Fibroblast of peridontal ligament (primary cell): Measurements from ENCODE around the gene TAF11.
"Not testable (repeated sequence)": the region's sequence is repeated elsewhere in the genome, so short reads cannot be mapped to it uniquely, and the experiment has no call there.

Source experiments
- DNase-seq: peaks from one replicate; pipeline ENCODE4 v3.0.0-alpha.2; 2010; ENCODE audit errors: extremely low read depth

TAF11 gene

DNA sequence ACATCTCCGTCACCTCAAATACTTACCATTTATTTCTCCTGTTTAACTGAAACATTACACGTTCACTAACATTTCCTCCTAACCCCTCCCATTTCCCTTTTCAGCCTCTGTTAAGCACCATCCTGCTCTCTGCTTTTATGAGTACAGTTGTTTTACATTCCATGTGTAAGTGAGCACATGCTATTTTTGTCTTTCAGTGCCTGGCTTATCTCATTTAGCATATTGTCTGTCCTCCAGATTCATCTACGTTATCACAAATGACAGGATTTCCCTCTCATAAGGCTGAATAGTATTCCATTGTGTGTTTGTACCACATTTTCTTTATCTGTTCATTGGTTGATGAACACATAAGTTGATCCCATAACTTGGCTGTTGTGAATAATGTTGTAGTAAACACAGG is 22.7 kb downstream of the TAF11 start:
- no peak for DNase-seq

DNA sequence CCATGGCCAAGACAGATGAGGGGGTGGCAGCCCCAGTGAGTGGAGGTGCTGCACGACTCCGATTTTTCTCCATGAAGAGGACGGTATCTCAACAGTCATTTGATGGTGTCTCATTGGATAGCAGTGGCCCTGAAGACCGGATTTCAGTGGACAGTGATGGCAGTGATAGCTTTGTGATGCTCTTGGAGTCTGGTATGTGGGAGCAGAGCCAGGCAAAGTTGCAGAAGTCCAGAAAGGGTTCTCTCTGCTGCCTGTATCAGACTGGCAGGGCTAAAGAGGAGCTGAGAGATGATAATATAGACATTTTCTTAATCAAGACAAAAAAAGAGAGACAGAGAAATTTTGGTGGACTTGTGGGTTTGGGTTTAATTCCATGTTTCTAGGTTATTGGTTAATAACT is 23.8 kb downstream of the TAF11 start:
- DNase-seq = no peak

DNA sequence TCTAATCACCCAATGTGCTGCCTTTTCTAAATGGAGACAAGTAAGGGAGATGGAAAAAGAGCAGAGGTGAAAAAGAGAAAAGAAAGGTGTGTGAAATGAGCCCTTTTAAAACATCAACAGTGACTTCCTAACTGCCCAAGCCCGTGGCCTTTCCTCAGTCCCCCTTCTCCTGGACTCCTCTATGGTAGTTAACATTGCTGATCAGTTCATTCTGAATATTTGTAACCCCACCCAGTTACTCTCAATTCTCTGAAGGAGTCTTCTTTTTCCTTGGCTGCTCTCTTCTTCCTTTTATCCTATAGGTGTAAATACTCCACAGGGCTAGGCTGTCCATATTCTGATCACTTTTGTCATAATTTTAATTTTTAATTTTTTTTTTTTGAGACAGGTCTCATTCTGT is 27.1 kb downstream of the TAF11 start:
- no peak for DNase-seq

DNA sequence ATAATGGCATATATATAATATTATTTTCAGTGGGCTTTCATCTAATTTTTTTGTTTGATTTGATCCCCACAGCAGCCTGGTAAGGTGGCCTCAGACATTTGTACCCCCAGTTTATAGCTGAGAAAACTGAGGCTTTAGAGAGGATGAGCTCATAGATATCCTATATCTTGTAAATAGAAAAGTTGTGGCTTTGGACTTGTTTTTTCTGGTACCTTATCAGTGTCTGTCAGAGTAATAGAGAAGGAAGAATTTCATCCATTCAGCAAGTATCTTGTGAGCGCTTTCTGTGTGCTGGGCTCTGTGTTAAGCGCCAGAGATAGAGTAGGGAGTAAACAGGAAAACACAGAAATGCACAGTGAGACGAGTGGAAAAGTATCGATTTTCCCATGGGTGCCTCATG is 27.9 kb downstream of the TAF11 start:
- no peak for DNase-seq

DNA sequence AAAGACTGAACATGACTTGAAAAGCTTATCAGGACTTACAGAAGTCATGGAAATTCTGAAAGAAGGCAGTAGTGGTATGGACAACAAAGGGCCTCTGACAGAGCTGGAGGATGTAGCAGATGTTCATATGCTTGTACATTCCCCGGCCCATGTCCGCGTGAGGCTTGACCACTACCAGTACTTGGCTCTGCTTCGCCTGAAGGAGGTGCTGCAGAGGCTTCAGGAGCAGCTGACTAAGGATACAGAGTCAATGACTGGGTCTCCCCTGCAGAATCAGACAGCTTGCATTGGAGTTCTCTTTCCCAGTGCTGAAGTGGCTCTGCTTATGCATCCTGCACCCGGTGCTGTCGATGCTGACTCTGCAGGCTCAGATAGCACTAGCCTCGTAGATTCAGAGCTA is 29.2 kb downstream of the TAF11 start:
- DNase-seq = no peak

DNA sequence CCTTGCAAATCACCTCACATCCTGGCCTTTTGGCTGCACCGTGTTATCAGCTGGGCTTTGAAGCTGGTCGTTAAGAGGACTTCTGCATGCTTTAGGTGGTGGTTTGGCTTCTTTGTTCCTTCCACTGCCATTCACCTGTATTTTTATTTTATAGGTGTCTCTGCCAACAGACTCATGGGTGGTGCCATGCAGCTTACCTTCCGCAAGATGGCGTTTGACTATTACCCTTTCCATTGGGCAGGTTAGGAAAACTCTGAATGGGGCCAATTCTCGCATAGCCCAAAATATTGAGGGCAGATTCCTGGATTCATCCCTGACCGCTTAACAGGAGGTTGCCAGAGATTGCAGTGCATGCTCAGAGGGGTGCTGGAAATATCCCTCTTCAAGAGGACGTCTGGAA is 32.4 kb downstream of the TAF11 start:
- DNase-seq = no peak

DNA sequence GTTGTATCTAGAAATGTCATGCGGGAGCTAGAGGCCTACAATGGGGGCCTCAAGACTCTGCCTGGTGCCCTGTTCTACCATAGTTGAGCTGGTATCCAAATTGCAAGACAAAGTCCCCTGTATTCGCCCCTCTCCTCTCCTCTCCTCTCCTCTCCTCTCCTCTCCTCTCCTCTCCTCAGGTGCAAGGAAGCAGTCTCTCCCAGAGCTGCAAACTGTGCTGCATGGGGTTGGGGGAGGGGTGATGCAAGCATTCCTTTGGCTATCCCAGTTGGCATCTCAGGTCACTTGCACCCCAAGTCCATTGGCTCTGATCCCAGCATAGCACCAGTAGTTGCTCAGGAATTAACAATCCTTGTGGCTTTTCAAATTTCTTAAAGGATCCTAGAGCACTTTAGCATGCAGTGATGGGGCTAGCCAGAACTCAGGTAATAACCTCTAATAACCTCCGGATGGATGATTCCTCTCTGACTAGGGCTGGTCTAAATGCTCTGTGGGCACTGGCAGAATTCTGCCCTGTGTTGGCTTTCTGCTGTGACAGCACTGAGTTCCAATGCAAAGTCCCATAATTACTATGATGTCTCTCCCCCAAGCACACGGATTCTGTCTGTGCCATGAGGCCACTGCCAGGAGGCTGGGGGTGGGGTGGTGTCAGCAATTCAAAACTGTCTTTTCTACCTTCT is 35.3 kb downstream of the TAF11 start:
- no peak for DNase-seq

DNA sequence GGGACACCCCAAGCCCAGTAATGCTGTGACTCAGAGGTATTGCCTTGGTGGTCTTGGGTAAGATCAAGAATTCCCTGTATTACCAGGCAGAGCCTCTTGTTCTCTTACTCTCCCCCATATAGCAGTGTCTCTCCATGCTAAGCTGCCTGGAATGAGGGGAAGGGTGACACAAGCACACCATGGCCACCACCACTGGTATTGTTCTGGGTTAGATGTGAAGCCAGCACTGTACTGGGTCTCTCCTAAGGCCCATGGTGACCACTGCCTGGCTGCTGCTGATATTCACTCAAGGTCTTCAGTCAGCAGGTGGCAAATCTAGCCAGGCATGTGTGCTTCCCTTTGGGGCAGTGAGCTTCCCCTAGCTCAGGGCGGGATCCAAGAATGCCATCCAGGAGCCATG is 36.5 kb downstream of the TAF11 start:
- no peak for DNase-seq

DNA sequence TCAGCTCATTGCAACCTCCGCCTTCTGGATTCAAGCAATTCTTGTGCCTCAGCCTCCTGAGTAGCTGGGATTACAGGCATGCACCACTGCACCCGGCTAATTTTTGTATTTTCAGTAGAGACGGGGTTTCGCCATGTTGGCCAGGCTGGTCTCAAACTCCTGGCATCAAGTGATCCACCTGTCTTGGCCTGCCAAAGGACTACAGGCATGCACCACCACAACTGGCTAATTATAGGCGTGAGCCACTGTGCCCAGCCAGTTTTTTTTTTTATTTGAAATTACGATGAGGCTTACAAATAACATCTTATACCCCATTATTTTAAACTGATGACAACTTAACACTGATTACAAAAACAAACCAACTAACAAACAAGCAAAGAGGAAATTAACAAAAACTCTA is 38.8 kb downstream of the TAF11 start:
- DNase-seq = not testable (repeated sequence)

DNA sequence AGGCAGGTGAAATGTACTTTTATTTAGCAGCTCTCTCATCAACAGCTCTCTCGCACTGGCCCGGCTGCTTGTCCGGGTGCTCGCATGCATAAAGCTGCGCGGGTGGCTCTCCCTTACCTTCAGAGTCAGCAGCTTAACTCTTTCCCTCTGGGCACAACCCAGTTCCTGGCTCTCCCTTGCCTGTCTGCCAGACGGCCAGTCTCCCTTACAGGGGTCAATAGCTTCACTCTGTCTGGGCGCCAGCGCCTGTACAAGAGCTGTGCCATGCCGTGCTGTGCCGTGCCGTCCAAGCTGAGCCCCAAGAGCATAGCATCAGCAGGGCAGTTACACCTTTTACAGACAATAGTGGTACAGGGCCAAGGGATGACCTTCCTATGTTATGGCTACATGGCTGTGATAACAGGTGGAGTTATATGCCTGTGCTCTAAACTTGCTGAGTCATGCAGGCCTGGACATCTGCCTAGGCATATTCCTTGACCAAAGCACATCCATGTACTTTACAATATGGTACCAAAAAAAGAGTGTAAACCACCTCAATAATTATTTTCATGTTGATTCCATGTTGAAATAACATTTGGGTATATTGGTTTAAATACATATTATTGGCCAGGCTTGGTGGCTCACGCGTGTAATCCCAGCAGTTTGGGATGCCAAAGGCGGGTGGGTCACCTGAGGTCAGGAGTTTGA is 48.0 kb downstream of the TAF11 start:
- no peak for DNase-seq

DNA sequence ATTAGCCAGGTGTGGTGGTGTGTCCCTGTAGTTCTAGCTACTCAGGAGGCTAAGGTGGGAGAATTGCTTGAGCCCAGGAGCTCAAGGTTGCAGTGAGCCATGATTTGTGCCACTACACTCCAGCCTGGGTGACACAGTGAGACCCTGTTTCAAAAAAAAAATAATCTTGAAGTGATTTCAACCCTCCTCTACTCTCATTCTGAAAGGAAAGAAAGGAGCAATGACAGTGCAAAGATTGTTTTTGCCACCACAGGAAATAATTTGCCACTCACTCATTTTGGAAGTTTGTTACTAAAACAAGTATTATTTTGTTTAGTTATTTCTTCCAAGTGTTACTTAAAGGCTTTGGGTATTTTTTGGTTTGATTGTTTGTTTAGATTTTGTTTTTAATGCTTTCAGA is 50.3 kb downstream of the TAF11 start:
- DNase-seq = no peak

DNA sequence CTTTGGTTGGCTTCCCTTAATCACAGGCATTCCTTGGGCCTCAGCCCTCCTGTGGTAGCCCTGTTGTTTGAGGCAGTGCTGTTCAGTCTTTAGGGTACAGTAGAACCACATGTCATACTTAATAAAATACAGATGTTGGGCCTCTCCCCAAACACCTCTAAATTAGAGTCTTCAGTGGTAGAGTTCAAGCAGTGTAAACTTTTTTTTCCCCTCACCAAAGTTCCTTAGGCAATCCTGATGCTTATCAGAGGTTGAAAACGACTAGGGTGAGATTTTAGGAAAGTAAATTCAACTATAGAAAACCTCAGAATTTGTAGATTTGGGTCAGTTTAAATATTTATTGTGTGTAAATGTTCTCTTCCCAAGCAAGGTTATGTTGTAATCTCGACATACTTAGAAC is 51.4 kb downstream of the TAF11 start:
- DNase-seq = peak; percentile 44

DNA sequence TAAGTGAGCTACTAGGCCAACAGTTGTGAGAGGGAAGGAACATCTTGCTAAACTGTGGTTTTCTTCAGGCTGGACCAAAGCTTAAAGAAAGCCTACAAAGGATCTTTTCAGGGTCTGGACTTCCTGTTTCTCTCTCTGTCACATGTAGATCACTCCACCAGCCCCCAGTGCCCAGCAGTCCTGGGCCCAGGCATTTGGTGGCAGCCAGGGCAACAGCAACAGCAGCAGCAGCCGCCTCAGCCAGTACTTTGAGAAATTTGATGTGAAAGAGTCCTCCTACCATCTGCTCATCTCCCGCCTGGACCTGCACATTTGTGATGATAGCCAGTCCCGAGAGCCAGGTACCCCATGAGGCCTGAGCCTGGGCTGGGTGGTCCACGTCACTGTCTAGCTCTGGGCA is 51.8 kb downstream of the TAF11 start:
- DNase-seq = no peak

DNA sequence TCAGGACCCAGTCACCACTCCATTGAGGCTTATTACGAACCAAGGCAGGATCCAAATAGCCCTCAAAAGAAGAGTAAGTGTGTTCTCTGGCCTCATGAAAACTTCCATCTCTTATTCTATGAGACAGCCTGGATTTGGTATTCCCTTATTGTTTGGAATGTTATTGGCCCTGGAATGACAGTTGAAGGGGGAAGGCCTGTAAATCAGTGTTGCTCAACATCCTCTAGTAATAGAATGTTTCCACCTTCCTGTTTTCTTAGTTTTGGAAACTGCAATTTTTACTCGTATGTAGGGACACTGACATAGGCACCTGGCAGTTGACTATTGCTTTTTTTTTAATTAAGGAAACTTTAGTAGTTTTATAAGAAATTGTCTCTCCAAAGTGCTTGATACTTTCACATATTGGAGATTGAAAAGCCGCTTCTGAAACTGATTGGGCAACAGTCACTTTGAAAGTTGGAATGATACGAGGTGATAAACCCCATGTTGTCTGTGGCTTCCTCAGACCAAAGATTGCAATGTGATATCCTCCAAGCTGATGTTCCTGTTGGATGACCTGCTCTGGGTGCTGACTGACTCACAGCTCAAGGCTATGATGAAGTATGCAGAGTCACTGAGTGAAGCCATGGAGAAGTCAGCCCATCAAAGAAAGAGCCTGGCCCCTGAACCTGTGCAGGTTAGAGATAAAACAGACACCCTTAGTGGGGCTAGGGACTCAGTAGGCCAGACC is 52.9 kb downstream of the TAF11 start:
- DNase-seq = peak; percentile 14

DNA sequence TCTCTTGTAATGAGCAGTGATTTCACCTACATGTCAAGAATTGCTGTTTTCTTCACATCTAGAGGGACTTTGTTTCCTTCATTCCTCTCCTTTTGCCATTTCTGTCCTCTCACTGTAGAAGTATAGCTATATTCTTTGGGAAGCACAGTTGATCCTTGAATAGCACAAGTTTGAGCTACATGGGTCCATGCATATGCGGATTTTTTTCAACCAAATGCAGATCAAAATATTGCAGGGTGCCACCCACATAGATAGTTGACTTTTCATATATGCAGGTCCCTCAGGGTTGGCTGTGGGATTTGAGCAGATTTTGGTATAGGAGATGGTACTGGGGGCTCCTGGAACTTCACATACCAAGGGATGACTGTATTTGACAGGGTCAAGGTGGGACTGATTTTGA is 54.9 kb downstream of the TAF11 start:
- DNase-seq = no peak

DNA sequence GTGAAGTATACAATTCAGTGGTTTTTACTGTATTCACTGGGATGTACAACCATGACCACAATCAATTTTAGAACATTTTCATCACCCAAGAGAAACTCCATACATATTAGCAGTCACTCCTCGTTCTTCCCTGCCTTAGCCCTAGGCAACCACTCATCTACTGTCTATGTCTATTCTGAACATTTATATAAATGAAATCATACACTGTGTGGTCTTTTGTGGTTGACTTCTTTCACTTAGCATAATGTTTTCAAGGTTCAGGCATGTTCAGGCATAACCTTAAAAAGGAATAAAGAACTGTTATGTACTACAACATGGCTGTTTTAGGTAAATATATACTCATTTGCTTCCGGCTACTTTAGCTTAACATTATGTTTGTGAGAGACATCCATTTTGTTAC is 58.7 kb downstream of the TAF11 start:
- peak; percentile 22 for DNase-seq
